Measurements from ENCODE around the gene PAFAH2. TPM values are rescaled to one million over a fixed set of nuclear protein-coding genes. Genes with fewer than 3 reads are reported as not detected.

PAFAH2 gene
- polyA plus RNA-seq, 4 donors = 17.2 to 32.7 (median 26.1) TPM

- WGBS, 3 donors = 1 to 3% (median 2%) methylated on average over 13 of the region's 13 CpGs
- peak; percentile 93 for DNase-seq
- Histone ChIP-seq H3K36me3 (ENCODE audit: control insufficient read depth in 3 of 3, insufficient read depth in 2 of 3, low read depth in 1 of 3, low read length in 3 of 3) (peaks cover 0 to 7% (median 0%) of the 10 kb centered on the region in 3 donors), H3K4me1 (ENCODE audit: control insufficient read depth in 3 of 3, insufficient read depth in 2 of 3, low read depth in 1 of 3, low read length in 2 of 3) (peaks cover 0 to 26% (median 5%) of the 10 kb centered on the region in 3 donors), H3K9me3 (ENCODE audit: control insufficient read depth in 2 of 2, insufficient read depth in 1 of 2, low read depth in 1 of 2, low read length in 1 of 2) (no peaks in the 10 kb centered on the region), H3K4me3 (ENCODE audit: low read depth in 1 of 3, low read length in 3 of 3) (peak overlapping the region; percentile 66 to 68 (median 67)), H3K27ac (ENCODE audit: low read depth in 1 of 3, low read length in 2 of 3) (peak overlapping the region; percentile 81 to 93 (median 93)), H3K27me3 (ENCODE audit: control insufficient read depth in 3 of 3, insufficient read depth in 3 of 3, low read length in 3 of 3) (no peaks in the 10 kb centered on the region)
- FAIRE-seq = no peak
Observed at GRCh38 chr1:25996966-25997827, 666 bp downstream of the PAFAH2 start.

GRCh38 chr1:25994402-25995150 lies 3.3 kb downstream of the PAFAH2 start:
- DNase-seq (no peak), FAIRE-seq (no peak)
- Histone ChIP-seq H3K36me3 (ENCODE audit: control insufficient read depth in 3 of 3, insufficient read depth in 2 of 3, low read depth in 1 of 3, low read length in 3 of 3) (peaks cover 0 to 18% (median 0%) of the 10 kb centered on the region in 3 donors), H3K4me1 (ENCODE audit: control insufficient read depth in 3 of 3, insufficient read depth in 2 of 3, low read depth in 1 of 3, low read length in 2 of 3) (peaks cover 0 to 26% (median 5%) of the 10 kb centered on the region in 3 donors), H3K4me3 (ENCODE audit: low read depth in 1 of 3, low read length in 3 of 3) (no peak overlapping the region), H3K9me3 (ENCODE audit: control insufficient read depth in 2 of 2, insufficient read depth in 1 of 2, low read depth in 1 of 2, low read length in 1 of 2) (no peaks in the 10 kb centered on the region), H3K27ac (ENCODE audit: low read depth in 1 of 3, low read length in 2 of 3) (no peak overlapping the region), H3K27me3 (ENCODE audit: control insufficient read depth in 3 of 3, insufficient read depth in 3 of 3, low read length in 3 of 3) (no peaks in the 10 kb centered on the region)
- 91 to 97% (median 95%) methylated on average over 3 of the region's 3 CpGs for WGBS, 3 donors

- H3K27ac ChIP-seq (ENCODE audit: low read depth in 1 of 3, low read length in 2 of 3) = peak overlapping the region in 1 of 3 donors; percentile 19
- DNase-seq (peak in 1 of 2 donors; percentile 36), FAIRE-seq (no peak)
- 85 to 86% (median 86%) methylated on average over 8 of the region's 8 CpGs for WGBS, 3 donors
- H3K36me3 ChIP-seq (ENCODE audit: control insufficient read depth in 3 of 3, insufficient read depth in 2 of 3, low read depth in 1 of 3, low read length in 3 of 3) = peaks cover 0 to 25% (median 0%) of the 10 kb centered on the region in 3 donors
- no peaks in the 10 kb centered on the region for H3K27me3 ChIP-seq (ENCODE audit: control insufficient read depth in 3 of 3, insufficient read depth in 3 of 3, low read length in 3 of 3)
- no peaks in the 10 kb centered on the region for H3K9me3 ChIP-seq (ENCODE audit: control insufficient read depth in 2 of 2, insufficient read depth in 1 of 2, low read depth in 1 of 2, low read length in 1 of 2)
- H3K4me3 ChIP-seq (ENCODE audit: low read depth in 1 of 3, low read length in 3 of 3) = no peak overlapping the region
- H3K4me1 ChIP-seq (ENCODE audit: control insufficient read depth in 3 of 3, insufficient read depth in 2 of 3, low read depth in 1 of 3, low read length in 2 of 3) = peaks cover 0 to 21% (median 5%) of the 10 kb centered on the region in 3 donors
Observed at GRCh38 chr1:25993197-25993951, 4.5 kb downstream of the PAFAH2 start.

- Histone ChIP-seq H3K27ac (ENCODE audit: low read depth in 1 of 3, low read length in 2 of 3) (no peak overlapping the region), H3K4me1 (ENCODE audit: control insufficient read depth in 3 of 3, insufficient read depth in 2 of 3, low read depth in 1 of 3, low read length in 2 of 3) (peaks cover 0 to 20% (median 5%) of the 10 kb centered on the region in 3 donors), H3K9me3 (ENCODE audit: control insufficient read depth in 2 of 2, insufficient read depth in 1 of 2, low read depth in 1 of 2, low read length in 1 of 2) (no peaks in the 10 kb centered on the region), H3K27me3 (ENCODE audit: control insufficient read depth in 3 of 3, insufficient read depth in 3 of 3, low read length in 3 of 3) (no peaks in the 10 kb centered on the region), H3K36me3 (ENCODE audit: control insufficient read depth in 3 of 3, insufficient read depth in 2 of 3, low read depth in 1 of 3, low read length in 3 of 3) (peaks cover 0 to 30% (median 3%) of the 10 kb centered on the region in 3 donors), H3K4me3 (ENCODE audit: low read depth in 1 of 3, low read length in 3 of 3) (no peak overlapping the region)
- no peak for FAIRE-seq
- no peak for DNase-seq
- WGBS, 3 donors = 91 to 93% (median 93%) methylated on average over 9 of the region's 9 CpGs
Observed at GRCh38 chr1:25992689-25993171, 5.1 kb downstream of the PAFAH2 start.

- Histone ChIP-seq H3K4me1 (ENCODE audit: control insufficient read depth in 3 of 3, insufficient read depth in 2 of 3, low read depth in 1 of 3, low read length in 2 of 3) (peaks cover 0 to 19% (median 2%) of the 10 kb centered on the region in 3 donors), H3K9me3 (ENCODE audit: control insufficient read depth in 2 of 2, insufficient read depth in 1 of 2, low read depth in 1 of 2, low read length in 1 of 2) (no peaks in the 10 kb centered on the region), H3K36me3 (ENCODE audit: control insufficient read depth in 3 of 3, insufficient read depth in 2 of 3, low read depth in 1 of 3, low read length in 3 of 3) (peaks cover 0 to 36% (median 3%) of the 10 kb centered on the region in 3 donors), H3K27ac (ENCODE audit: low read depth in 1 of 3, low read length in 2 of 3) (no peak overlapping the region), H3K27me3 (ENCODE audit: control insufficient read depth in 3 of 3, insufficient read depth in 3 of 3, low read length in 3 of 3) (no peaks in the 10 kb centered on the region), H3K4me3 (ENCODE audit: low read depth in 1 of 3, low read length in 3 of 3) (no peak overlapping the region)
- 83 to 88% (median 85%) methylated on average over 5 of the region's 5 CpGs for WGBS, 3 donors
- FAIRE-seq (no peak), DNase-seq (no peak)
Observed at GRCh38 chr1:25991937-25992688, 5.8 kb downstream of the PAFAH2 start.

- peaks cover 0 to 11% (median 0%) of the 10 kb centered on the region in 3 donors for H3K4me1 ChIP-seq (ENCODE audit: control insufficient read depth in 3 of 3, insufficient read depth in 2 of 3, low read depth in 1 of 3, low read length in 2 of 3)
- no peaks in the 10 kb centered on the region for H3K27me3 ChIP-seq (ENCODE audit: control insufficient read depth in 3 of 3, insufficient read depth in 3 of 3, low read length in 3 of 3)
- H3K36me3 ChIP-seq (ENCODE audit: control insufficient read depth in 3 of 3, insufficient read depth in 2 of 3, low read depth in 1 of 3, low read length in 3 of 3) = peaks cover 2 to 45% (median 3%) of the 10 kb centered on the region in 3 donors
- FAIRE-seq (no peak), DNase-seq (peak in 1 of 2 donors; percentile 17)
- 70 to 92% (median 70%) methylated on average over 15 of the region's 15 CpGs for WGBS, 3 donors
- H3K27ac ChIP-seq (ENCODE audit: low read depth in 1 of 3, low read length in 2 of 3) = peak overlapping the region in 1 of 3 donors; percentile 53
- H3K9me3 ChIP-seq (ENCODE audit: control insufficient read depth in 2 of 2, insufficient read depth in 1 of 2, low read depth in 1 of 2, low read length in 1 of 2) = no peaks in the 10 kb centered on the region
- peak overlapping the region in 1 of 3 donors; percentile 10 for H3K4me3 ChIP-seq (ENCODE audit: low read depth in 1 of 3, low read length in 3 of 3)
Observed at GRCh38 chr1:25990702-25991395, 7.0 kb downstream of the PAFAH2 start.

- 66 to 78% (median 71%) methylated on average over 6 of the region's 6 CpGs for WGBS, 3 donors
- no peak for FAIRE-seq
- peaks cover 0 to 11% (median 0%) of the 10 kb centered on the region in 3 donors for H3K4me1 ChIP-seq (ENCODE audit: control insufficient read depth in 3 of 3, insufficient read depth in 2 of 3, low read depth in 1 of 3, low read length in 2 of 3)
- no peaks in the 10 kb centered on the region for H3K9me3 ChIP-seq (ENCODE audit: control insufficient read depth in 2 of 2, insufficient read depth in 1 of 2, low read depth in 1 of 2, low read length in 1 of 2)
- H3K27ac ChIP-seq (ENCODE audit: low read depth in 1 of 3, low read length in 2 of 3) = peak overlapping the region in 1 of 3 donors; percentile 53
- H3K36me3 ChIP-seq (ENCODE audit: control insufficient read depth in 3 of 3, insufficient read depth in 2 of 3, low read depth in 1 of 3, low read length in 3 of 3) = peaks cover 2 to 48% (median 6%) of the 10 kb centered on the region in 3 donors
- no peaks in the 10 kb centered on the region for H3K27me3 ChIP-seq (ENCODE audit: control insufficient read depth in 3 of 3, insufficient read depth in 3 of 3, low read length in 3 of 3)
- no peak for DNase-seq
- H3K4me3 ChIP-seq (ENCODE audit: low read depth in 1 of 3, low read length in 3 of 3) = peak overlapping the region in 1 of 3 donors; percentile 10
Observed at GRCh38 chr1:25990251-25990650, 7.6 kb downstream of the PAFAH2 start.
